ENCODE data around the gene SLC16A1. TPM values are rescaled to one million over a fixed set of nuclear protein-coding genes. Genes with fewer than 3 reads are reported as not detected.
A peak's percentile ranks its signal among the peaks of the same experiment; 100 is the strongest.

The SLC16A1 gene
- total RNA-seq, 1 donor = 77.1 TPM

DNA sequence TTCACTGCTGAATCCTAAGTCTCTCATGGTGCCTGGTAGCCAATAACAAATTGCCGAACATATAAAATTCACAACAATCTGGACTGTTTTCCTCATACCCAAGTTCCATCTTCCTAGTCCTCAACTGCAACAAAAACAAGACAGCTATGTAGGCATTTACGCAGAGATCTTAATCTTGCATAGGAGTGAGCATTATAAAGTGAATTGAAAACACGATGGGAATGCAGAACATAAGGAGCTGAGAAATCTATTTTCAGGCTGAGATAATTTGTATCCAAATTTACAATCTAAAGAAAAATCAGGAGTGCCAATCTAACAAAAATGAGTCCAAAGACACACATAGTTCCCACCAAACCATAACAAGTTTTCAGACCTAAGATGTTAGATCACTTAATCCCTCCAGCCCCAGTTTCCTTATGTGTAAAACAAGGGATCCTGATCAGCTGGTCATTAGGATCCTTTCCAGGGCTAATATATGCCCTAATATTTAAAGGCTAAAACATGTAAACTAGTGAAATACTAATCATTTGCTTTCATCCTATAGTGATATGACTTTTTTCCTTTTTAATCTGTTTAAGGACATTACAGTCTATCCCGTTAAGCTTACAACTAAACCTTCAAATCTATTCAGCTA, 1.9 kb downstream of the SLC16A1 start:
- Histone ChIP-seq H3K27me3 (ENCODE audit: insufficient read depth, low read length) (no peaks in the 10 kb centered on the region), H3K9me3 (ENCODE audit: low read depth, low read length) (no peaks in the 10 kb centered on the region), H3K79me2 (ENCODE audit: insufficient read depth, low read length) (peaks cover 96% of the 10 kb centered on the region), H2AFZ (ENCODE audit: low read length) (no peak overlapping the region), H3K4me3 (ENCODE audit: insufficient read depth, low read length) (peak overlapping the region; percentile 89), H4K20me1 (ENCODE audit: insufficient read depth, low read length) (peaks cover 22% of the 10 kb centered on the region), H3K36me3 (ENCODE audit: insufficient read depth, low read length) (no peaks in the 10 kb centered on the region), H3K4me2 (ENCODE audit: insufficient read depth, low read length) (peak overlapping the region; percentile 97), H3K27ac (ENCODE audit: low read depth, low read length) (no peak overlapping the region), H3K4me1 (ENCODE audit: insufficient read depth, low read length) (peaks cover 21% of the 10 kb centered on the region)
- TF ChIP-seq, protein P1, sequence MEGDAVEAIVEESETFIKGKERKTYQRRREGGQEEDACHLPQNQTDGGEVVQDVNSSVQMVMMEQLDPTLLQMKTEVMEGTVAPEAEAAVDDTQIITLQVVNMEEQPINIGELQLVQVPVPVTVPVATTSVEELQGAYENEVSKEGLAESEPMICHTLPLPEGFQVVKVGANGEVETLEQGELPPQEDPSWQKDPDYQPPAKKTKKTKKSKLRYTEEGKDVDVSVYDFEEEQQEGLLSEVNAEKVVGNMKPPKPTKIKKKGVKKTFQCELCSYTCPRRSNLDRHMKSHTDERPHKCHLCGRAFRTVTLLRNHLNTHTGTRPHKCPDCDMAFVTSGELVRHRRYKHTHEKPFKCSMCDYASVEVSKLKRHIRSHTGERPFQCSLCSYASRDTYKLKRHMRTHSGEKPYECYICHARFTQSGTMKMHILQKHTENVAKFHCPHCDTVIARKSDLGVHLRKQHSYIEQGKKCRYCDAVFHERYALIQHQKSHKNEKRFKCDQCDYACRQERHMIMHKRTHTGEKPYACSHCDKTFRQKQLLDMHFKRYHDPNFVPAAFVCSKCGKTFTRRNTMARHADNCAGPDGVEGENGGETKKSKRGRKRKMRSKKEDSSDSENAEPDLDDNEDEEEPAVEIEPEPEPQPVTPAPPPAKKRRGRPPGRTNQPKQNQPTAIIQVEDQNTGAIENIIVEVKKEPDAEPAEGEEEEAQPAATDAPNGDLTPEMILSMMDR (IDR thresholded peaks at IDR 0.05; ENCODE audit: extremely low read depth, low read depth, low read length) = no peak
- DNase-seq (ENCODE audit: insufficient read length, low spot score, missing footprints) = no peak

DNA sequence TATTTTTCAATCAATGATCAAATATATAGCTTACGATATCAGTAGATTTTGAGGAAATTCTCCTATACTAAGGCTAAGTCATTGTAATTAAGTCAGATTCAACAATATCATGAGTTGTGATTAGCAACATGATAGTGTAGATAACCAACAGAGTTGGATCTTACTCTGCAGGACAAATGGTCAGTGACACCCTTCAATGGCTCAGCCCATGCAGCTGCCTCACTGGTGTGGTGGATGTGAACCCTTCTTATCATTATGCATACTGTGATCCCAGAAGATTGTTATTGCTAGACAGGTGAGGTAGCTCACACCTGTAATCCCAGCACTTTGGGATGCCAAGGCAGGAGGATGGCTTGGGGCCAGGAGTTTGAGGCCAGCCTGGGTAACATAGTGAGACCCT, 5.6 kb downstream of the SLC16A1 start:
- Histone ChIP-seq H3K27ac (ENCODE audit: low read depth, low read length) (no peak overlapping the region), H3K27me3 (ENCODE audit: insufficient read depth, low read length) (no peaks in the 10 kb centered on the region), H2AFZ (ENCODE audit: low read length) (no peak overlapping the region), H3K36me3 (ENCODE audit: insufficient read depth, low read length) (no peaks in the 10 kb centered on the region), H3K4me3 (ENCODE audit: insufficient read depth, low read length) (no peak overlapping the region), H3K4me2 (ENCODE audit: insufficient read depth, low read length) (no peak overlapping the region), H3K4me1 (ENCODE audit: insufficient read depth, low read length) (peaks cover 13% of the 10 kb centered on the region), H4K20me1 (ENCODE audit: insufficient read depth, low read length) (peaks cover 13% of the 10 kb centered on the region), H3K79me2 (ENCODE audit: insufficient read depth, low read length) (peaks cover 94% of the 10 kb centered on the region), H3K9me3 (ENCODE audit: low read depth, low read length) (no peaks in the 10 kb centered on the region)
- no peak for DNase-seq (ENCODE audit: insufficient read length, low spot score, missing footprints)
- TF ChIP-seq, protein P1 (IDR thresholded peaks at IDR 0.05; ENCODE audit: extremely low read depth, low read depth, low read length) = no peak

DNA sequence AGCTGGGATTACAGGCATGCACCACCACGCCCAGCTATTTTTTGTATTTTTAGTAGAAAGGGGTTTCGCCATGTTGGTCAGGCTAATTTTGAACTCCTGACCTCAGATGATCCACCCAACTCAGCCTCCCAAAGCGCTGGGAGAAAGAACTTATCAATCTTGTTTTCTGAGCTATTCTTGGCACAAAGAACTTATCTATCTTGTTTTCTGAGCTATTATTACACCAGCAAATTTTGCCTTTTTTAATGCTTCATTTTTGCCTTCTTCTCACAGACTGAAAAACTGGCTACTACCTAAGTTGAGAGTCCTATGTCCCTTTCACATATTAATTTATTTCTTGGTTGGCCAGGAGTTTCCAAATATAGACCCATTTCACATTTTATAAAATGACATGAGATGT, 9.3 kb downstream of the SLC16A1 start:
- no peak overlapping the region for H3K27ac ChIP-seq (ENCODE audit: low read depth, low read length)
- H3K27me3 ChIP-seq (ENCODE audit: insufficient read depth, low read length) = no peaks in the 10 kb centered on the region
- no peaks in the 10 kb centered on the region for H3K9me3 ChIP-seq (ENCODE audit: low read depth, low read length)
- DNase-seq (ENCODE audit: insufficient read length, low spot score, missing footprints) = no peak
- H3K79me2 ChIP-seq (ENCODE audit: insufficient read depth, low read length) = peaks cover 88% of the 10 kb centered on the region
- TF ChIP-seq, protein P1 (IDR thresholded peaks at IDR 0.05; ENCODE audit: extremely low read depth, low read depth, low read length) = no peak
- H3K4me2 ChIP-seq (ENCODE audit: insufficient read depth, low read length) = no peak overlapping the region
- peaks cover 9% of the 10 kb centered on the region for H4K20me1 ChIP-seq (ENCODE audit: insufficient read depth, low read length)
- H3K4me1 ChIP-seq (ENCODE audit: insufficient read depth, low read length) = no peaks in the 10 kb centered on the region
- no peak overlapping the region for H2AFZ ChIP-seq (ENCODE audit: low read length)
- H3K4me3 ChIP-seq (ENCODE audit: insufficient read depth, low read length) = no peak overlapping the region
- H3K36me3 ChIP-seq (ENCODE audit: insufficient read depth, low read length) = no peaks in the 10 kb centered on the region

DNA sequence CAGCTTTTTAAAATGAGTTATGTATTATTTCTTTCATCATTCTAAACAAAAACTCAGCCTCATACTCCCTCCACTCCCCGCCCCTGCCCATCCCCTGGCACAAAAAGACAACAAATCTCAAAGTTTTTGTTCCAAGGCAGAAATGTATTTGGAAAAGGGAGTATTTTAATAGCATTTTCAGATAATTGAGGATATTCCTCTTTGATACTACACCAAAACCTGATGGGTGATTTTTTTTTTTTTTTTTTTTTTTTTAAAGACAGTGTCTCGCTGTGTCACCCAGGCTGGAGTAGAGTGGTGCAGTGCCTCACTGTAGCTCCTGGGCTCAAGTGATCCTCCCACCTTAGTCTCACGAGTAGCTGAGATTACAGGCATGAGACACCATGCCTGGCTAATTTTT, 16.2 kb downstream of the SLC16A1 start:
- Histone ChIP-seq H3K36me3 (ENCODE audit: insufficient read depth, low read length) (no peaks in the 10 kb centered on the region), H2AFZ (ENCODE audit: low read length) (no peak overlapping the region), H3K9me3 (ENCODE audit: low read depth, low read length) (no peaks in the 10 kb centered on the region), H3K27ac (ENCODE audit: low read depth, low read length) (no peak overlapping the region), H3K4me2 (ENCODE audit: insufficient read depth, low read length) (no peak overlapping the region), H3K4me3 (ENCODE audit: insufficient read depth, low read length) (no peak overlapping the region), H3K27me3 (ENCODE audit: insufficient read depth, low read length) (no peaks in the 10 kb centered on the region), H3K4me1 (ENCODE audit: insufficient read depth, low read length) (peaks cover 30% of the 10 kb centered on the region), H4K20me1 (ENCODE audit: insufficient read depth, low read length) (peaks cover 13% of the 10 kb centered on the region), H3K79me2 (ENCODE audit: insufficient read depth, low read length) (peaks cover 68% of the 10 kb centered on the region)
- TF ChIP-seq, protein P1 (IDR thresholded peaks at IDR 0.05; ENCODE audit: extremely low read depth, low read depth, low read length) = no peak
- DNase-seq (ENCODE audit: insufficient read length, low spot score, missing footprints) = no peak

Data from osteoblast (primary cell).